T-helper 9 cell (primary cell): ENCODE results near the gene CRTC3.
A peak's percentile ranks its signal among the peaks of the same experiment; 100 is the strongest.

ENCODE experiments used
- DNase-seq: peaks from one replicate; pipeline ENCODE4 v3.0.0-alpha.2; 2020

CRTC3 gene

DNA sequence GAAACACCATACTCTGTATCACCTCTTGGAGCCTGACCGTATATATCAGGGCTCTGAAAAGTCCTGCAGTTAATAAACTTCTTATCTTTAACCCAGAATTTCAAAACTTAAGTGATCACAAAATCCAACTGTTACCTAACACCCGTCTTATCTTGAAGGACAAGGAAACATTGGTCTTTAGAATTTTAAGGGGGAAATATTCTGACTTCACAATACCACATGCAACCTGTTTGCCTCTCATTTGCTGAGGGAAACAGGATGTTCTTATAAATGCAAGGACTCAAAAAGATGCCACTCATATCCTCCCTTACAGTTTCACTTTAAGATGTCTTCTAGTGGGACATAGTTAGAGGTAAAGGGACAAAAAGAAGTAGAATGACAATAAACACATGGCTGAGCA is 67.9 kb downstream of the CRTC3 start:
- no peak for DNase-seq

DNA sequence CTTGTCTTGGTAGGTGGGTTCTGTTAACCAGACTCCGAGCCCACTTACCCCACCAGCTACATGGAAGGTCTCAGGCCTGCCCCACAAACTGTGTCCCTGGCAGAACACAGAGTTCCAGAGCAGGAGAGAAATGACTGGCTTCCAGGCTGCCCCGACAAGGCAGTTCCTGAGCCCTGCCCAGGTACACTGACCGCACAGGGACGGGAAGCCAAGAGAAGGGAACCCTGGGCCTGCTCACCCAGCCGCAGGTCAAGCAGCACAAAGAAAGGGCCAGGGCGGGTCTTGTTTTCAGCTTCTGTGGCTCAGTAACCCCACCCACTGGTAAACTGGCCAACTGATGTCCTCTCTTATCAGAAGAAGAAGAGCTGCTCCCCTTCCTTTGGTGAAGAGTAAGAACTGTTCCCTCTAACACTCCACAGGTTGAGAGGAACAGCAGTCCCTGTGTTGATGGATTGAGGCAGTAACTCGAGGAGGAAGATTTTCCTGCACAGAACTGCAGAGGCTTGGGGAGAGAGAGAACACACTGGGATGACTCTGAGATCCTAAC is 68.4 kb downstream of the CRTC3 start:
- DNase-seq = no peak

DNA sequence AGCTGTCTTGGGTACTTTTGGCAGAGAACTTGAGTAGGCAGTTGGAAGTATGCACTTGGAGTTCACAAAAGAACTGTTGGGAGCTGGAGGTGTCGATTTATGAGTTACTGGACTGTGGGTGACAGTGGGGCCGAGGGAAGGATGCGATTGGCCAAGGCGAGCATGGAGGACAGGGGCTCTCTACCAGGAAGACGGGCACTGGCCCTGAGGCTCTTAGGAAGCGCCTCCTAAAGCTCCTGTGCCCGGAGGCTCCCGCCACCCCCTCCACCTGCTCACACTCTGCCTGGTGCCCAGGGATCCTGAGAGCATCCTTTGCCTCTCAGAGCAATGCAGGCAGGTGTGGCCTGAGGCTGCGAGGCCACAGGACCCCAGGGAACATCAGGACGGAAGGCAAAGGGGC is 69.0 kb downstream of the CRTC3 start:
- DNase-seq = no peak

DNA sequence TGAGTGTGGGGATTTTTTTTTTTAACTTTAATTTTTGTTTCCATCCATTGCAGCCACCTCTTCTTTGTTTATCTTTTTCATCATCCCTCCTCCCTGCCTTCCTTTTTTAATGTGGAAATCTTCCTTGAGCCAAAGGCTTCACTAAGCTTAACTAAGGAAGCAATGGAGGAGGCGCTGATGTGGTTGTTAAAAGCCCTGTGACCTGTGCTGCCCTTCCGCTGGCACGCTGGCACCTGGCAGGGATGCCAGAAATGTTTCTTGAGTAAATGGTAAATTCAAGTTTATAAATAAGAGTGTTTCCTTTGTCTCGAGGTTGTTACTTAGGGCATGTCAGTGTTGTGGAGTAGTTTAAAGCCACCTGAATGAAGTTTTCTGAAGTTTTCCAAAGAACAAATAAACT is 69.4 kb downstream of the CRTC3 start:
- DNase-seq = no peak

DNA sequence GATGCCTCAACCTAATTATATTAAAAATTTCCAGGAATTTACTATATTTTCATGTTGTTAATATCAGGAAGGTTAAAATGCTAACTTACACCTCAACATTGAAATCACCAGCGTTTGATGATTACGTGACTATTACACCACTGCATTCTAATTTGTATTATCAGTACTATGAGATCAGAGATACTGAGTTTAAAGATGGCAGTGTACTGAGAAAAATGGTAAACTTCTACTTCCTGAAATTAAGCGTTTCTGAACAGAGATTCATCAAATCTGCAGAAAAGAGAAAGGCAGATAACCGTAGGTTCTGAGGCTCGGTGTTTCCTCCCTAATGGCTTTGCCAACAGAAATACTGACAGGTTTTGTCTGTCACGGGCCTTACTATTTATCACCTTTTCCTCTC is 69.9 kb downstream of the CRTC3 start:
- no peak for DNase-seq

DNA sequence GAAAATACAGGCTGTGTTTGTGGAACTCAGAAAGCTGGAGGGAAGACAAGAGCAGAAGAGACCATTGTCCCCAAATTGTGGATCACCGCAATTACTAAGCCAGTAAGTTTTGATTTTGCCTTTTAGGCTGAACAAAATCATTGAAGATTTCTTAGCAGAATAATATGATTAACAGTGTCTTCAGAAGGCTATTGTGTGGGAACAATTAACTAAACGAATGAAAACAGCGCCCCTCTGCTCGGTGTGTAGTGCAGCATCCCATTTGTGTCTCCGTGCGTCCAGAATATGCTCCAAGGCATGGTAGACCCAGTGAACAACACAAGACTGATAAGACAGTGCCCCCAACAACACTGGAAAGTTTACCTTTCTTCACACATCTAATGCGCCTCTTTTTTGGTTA is 71.2 kb downstream of the CRTC3 start:
- DNase-seq = no peak

DNA sequence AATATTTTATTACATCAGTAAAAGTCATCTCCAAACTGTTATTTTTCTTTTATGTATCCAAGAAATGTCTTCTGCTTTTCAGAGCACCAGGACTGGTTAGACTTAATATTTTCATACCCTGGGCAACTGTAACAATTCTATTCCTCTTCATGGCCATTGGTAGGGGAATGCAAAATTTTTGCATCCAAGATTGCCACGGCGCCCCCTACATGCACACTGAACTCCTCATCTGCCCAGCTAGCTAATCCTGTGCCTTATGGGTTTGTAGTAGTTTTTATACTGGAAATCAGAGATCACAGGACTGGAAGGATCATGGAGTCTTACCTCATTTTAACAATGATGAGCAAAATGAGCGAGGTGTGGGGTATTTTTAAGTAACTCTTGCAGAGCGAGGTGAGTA is 74.2 kb downstream of the CRTC3 start:
- DNase-seq = peak; percentile 17

DNA sequence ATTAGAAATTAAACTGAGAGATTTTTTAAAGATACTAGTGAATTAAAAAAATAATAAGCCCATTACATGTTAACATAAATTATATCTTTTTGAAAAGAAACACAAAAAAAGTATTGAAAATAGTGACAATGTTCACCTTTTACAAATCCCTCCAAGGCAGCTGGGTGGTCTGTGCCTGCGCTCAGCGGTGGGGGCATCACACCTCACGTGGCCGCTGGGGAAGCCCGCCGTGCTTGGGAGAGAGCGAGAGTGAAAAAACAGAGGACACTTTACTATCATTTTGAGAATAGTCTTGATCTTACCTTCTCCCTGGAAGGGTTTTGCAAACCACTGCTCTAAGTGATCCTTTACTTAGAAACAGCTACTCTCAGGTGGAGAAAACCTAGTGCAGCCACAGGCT is 76.9 kb downstream of the CRTC3 start:
- DNase-seq = no peak

DNA sequence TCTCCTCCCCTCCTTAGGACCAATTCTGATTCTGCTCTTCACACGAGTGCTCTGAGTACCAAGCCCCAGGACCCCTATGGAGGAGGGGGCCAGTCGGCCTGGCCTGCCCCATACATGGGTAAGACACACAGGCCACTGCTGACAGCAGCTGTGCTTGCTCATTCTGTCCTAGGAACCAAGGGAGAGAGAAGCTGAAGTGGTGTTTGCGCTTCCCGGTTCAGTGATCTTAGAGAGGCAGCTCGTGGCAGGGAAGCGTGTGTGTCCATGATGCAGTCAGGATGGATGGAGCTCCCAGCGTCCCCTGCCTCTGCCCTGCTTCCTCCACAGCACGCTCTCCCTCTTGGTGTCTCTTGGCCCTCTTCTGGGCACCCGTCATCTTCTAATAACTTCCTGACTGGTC is 77.6 kb downstream of the CRTC3 start:
- no peak for DNase-seq

DNA sequence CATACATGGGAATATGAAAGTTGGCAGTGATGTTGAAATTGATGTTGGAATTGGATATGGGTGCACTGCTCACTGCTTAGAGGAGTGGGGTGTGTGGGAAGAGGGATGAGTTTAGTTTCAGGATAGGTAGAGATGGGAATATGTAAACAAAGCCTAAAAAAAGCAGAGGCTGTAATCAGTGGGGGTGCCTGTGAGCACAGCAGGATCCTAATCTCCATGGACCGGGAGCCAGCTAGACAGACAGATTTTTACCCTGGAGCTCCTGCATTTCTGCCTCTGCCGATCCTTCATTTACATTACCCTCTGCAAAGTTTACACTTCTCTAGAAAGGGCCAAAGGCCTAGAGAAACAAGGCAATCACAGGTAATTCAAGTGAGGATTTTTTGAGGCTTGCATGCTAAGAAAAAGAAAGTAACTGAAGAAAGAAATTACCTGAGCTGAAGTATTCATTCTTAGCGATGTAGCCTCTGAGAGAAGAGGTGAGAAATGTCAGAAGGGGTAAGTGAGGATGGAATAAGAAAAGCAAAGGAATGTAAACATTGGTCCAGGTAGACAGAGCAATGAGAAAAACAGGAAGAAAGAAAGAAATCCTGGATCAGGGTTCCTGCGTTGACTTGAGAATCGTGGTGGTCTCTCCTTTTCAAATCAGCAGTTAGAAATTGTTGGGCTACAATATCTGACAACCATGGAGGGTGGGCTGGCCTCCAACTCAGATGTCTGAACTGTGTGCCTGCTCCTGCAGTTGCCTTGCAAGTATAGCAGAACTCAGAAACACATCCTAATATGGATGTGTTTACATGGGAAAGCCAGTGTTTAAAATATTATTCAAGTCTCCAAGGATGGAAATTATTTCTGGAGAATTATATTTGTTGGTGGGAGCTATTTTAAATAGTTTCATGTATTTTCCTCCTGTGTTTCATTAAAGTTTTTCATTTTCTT is 79.8 kb downstream of the CRTC3 start:
- DNase-seq = no peak

DNA sequence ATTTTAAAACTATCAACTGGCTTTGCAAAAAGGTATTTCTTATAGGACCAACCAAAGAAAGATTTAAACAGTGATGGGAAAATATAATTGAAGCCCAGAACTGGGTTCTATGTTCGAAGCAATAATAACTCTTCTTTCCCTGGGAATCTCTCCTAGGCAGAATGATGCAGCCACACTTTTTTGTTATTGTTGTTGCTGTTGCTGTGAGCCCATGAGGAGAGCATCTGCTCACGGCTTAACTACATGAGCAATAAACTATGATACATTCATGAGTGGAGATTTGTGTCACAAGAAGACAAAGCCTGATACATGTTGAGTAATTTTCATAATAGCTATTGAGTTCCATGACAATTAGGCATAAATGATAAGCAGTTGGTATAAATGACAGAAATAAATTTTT is 80.5 kb downstream of the CRTC3 start:
- no peak for DNase-seq

DNA sequence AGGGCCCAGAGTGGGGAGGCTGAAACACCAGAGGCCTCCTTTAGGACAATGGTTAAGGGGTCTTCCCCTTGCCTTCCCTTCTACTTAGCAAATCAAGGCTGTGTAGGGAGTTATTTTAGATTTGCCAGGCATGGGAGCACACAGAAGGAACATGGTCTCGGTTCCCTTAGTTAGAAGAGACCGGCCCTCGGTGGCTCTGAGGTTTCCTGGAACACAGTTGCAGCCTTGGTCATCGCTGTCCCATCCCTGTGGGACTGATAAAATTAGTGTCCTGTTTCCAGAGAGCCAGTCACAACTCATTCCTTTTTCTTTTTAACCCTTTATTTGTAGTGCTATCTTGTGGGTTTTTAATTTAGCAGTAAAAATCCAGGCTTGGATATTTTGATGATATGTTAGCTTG is 81.4 kb downstream of the CRTC3 start:
- DNase-seq = no peak

DNA sequence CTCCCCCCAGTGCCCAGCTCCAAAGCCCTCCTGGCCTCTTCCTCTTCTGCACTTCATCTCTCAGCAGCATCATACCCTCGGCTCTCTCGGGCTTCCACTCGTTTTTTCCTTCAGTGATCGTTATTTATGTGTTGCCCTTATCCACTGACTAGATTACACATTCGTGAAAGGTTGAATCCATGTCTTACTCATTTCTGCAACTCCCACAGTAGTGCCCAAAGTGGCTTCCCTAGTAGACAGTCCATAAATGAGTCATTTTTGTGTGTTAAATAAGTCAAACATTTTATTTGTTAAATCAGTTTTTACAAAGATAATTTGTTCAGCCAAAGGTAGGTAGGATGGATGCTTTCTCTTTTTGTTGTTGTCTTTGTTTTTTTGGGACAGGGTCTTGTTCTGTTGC is 87.4 kb downstream of the CRTC3 start:
- no peak for DNase-seq

DNA sequence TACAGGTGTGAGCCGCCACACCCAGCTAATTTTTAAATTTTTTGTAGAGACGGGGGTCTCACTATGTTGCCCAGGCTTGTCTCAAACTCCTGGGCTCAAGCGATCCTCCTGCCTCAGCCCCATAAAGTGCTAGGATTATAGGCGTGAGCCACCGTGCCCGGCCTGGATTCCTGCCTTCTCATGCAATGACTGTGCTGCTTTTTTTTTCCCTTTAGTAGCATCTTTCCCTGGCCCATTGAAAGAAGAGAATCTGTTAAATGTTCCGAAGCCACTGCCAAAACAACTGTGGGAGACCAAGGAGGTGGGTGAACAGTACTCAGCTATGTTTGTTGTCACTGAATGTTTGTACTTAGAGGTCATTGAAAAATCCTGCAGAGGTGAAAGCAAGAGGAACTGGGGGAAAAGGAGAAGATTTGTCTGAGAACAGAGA is 88.0 kb downstream of the CRTC3 start:
- no peak for DNase-seq

DNA sequence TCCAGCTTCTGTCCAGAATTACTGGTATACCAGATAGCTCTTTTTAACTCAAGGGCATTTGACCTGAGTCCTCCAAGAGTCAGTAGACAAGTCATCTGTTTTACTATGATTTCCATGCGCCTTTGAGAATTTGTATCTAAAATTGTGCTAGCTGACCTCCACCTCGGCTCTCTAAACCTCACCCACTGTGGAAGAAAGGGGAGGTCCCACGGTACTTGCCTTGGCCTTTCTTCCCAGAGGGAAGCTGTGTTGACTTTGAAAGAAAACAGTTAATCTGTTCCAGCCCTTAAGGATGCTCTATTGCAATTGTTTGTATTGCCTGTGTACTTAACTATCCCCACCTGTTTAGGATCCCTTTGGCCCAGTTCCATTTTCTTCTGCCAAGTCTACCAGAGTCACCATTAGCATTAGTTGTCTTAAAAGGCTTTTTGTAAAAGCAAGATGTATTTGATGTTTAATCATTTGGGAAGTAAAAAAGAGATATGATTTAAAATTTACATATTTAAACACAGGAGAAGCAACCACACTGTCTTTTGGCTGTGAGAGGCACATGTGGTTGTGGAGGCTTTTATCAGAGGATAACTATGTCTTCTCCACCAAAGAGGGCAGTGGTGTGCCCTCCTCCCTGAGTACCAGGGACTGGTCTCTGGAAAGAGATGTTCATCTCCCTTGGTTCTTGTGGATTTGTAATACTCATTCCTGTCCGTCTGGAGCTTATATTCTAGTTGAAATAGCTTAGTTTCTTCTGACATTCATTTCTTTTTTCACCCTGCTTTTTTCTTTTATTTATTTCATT is 88.8 kb downstream of the CRTC3 start:
- DNase-seq = no peak

DNA sequence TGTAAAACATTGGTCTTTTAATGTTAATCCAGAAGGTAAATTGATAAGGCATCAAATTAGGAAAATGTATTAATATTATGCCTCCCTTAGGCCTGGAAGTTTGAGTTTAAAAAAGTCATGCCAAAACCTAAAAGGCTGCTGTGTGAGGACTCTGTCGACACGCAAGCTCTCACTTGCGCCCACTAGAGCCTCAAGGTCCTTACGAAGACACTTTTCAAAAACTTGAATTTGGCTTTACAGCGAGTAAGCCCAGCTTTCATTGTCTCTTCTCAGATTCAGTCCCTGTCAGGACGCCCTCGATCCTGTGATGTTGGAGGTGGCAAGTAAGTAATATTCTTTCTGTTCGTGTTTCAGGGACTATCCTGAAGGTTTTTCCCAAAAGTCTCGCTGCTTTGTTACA is 89.7 kb downstream of the CRTC3 start:
- no peak for DNase-seq

DNA sequence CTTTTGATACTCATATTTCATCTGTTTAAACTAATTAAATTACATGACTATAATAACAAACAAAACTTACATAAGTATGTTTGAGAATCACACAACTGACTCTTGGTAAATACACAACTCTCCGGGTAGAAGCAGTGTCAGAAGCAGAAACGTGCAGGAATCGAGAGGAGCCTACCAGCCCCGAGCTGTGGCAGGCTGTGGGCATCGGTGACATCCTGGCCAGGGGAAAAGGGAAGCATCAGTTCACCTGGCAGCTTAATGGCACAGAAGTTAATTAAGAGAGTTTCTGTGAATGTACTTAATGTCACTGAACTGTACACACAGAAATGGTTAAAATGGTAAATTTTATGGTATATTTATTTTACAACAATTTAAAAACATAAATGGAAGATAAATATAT is 90.2 kb downstream of the CRTC3 start:
- DNase-seq = no peak

DNA sequence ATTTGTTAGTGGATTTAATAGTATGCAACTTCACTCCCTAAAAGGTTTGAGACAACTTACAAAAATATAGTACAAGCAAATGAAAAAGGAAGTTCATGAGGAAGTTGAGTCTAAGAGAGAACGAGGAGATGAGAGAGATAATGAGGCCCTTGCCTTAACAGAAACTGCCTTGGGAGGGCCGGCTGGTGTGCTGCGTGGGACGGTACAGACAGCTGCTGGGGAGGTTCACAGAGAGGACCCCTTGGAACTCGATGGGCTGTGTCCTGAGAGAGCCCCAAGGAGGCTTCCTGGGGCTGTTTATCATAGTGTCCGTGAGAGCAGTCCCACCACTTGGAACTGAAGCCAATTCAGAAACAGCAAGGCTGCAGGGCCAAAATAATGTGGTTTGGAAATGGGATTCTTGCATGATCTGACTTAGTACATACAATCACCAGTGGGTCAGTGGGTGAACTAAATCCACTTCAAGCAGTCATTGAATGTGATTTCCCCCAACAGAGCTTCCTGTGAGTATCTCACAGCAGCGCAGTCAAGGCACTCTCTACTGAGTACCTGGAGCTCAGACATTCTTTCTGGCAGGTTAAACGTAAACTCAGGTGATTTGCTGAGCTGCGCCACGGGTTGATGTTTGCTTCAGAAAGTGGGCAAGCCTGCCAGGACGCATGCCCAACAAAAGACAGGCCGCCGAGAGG is 90.8 kb downstream of the CRTC3 start:
- no peak for DNase-seq

DNA sequence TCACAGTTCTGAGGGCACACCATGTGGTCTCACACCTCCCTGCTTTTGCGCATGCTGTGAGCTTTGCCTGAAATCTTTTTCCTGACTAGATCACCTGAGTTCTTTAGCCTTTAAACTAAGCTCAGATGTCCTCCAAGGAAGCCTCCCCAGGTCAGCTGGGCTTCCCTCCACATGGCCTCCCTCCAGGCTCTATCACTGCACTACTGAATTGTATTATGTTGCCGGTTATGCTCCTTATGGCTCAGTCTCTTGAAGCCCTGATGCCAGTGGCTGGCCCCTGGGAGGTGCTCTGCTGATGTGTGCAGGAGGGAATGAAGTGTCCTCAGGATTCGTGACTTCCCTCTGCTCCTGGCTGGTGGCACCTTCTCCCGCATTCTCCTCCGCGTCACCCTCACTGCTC is 94.1 kb downstream of the CRTC3 start:
- no peak for DNase-seq

DNA sequence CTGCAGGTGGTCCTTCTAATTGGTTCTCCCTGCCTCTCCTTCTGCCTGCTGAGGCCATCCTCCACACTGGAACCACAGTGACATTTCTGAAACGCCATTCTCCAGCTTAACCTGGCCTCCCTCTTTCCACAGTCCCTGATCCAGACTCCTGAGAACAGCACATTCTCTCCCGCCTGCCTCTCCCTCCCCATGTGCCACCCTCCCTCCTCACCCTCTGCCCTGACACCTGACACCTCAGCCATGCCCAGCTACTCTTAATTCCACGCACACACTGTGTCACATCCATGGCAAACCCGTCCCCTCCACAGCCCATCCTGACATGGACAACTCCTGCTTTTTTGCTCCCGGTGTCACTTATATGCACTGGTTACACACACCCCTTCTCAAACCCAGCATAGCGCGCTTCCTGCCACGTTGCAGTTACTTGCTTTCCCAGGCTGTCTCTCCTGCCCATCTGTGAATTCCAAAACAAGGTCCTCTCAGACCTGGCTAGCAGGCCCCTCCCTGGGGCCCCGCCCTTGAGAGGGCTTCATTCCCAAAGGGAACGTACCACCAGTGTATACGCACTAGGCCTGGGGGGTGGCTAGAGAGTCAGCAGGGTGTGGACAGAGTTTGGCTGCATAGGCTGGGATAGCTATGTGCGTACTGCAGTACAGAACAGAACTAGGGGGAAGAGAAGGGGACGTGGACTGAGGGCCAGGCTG is 94.7 kb downstream of the CRTC3 start:
- no peak for DNase-seq

DNA sequence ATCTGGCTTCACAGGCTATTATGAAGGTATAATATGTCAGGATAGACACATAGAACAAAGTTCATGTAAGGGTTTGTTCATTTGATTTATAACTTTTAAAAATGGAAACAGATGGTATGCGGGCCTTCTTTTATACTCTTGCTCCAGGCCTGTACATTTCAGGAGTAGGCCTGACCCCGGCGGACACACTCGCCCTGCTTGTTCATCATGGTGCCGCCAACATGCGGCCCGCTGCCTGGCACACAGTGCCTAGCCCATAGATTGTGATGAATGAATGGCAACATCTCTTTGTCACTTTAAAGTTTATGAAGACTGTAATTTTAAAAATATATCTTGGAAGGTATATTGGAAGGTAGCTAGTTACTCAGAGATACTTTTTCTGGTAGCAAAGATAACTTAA is 95.3 kb downstream of the CRTC3 start:
- DNase-seq = no peak

DNA sequence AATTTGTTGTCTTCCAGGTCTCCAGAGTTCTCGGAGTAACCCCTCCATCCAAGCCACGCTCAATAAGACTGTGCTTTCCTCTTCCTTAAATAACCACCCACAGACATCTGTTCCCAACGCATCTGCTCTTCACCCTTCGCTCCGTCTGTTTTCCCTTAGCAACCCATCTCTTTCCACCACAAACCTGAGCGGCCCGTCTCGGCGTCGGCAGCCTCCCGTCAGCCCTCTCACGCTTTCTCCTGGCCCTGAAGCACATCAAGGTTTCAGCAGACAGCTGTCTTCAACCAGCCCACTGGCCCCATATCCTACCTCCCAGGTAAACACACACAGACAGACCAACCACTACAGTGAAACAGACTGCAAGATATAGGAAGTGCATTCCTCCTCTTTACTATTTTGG is 99.5 kb downstream of the CRTC3 start:
- DNase-seq = no peak

DNA sequence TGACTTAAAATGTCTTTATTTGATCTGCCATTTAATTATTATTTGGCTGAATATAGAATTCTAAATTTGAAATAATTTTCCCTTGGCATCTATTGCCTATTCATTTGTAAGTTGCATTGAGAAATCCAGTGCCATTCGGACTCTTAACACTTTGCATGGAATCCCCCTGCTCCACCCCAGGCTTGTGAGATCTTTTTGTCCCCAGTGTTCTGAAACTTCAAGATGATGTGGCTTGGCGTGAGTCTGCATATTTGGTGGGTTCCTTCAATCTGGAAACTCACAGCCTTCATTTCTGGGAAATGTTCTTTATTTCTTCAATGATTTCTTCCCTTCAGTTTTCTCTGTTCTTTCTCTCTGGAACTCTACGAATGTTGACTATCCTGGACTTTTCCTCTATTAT is 103.6 kb downstream of the CRTC3 start:
- DNase-seq = no peak
